GM19240 (cell line): ENCODE results near the gene NR4A2.

Experiments
- DNase-seq: peaks from one replicate; pipeline ENCODE4 v3.0.0; 2011; ENCODE audit warnings: low spot score; ENCODE audit not compliant: insufficient read length

NR4A2 gene

GRCh38 chr2:156340377-156340776, 7.9 kb upstream of the NR4A2 start:
- DNase-seq = no peak

- no peak for DNase-seq
Observed at GRCh38 chr2:156339865-156340264, 7.3 kb upstream of the NR4A2 start.

GRCh38 chr2:156339110-156339847, 6.8 kb upstream of the NR4A2 start:
- no peak for DNase-seq

GRCh38 chr2:156338578-156338977, 6.1 kb upstream of the NR4A2 start:
- DNase-seq = no peak

GRCh38 chr2:156334496-156335478, 2.3 kb upstream of the NR4A2 start:
- DNase-seq = no peak

- DNase-seq = no peak
Observed at GRCh38 chr2:156333951-156334495, 1.5 kb upstream of the NR4A2 start.

- DNase-seq = no peak
Observed at GRCh38 chr2:156333274-156333950, 891 bp upstream of the NR4A2 start.

GRCh38 chr2:156332284-156332533, 312 bp downstream of the NR4A2 start:
- no peak for DNase-seq

GRCh38 chr2:156331572-156332283, 793 bp downstream of the NR4A2 start:
- no peak for DNase-seq

- no peak for DNase-seq
Observed at GRCh38 chr2:156329927-156330726, 2.4 kb downstream of the NR4A2 start.

GRCh38 chr2:156329031-156329926, 3.2 kb downstream of the NR4A2 start:
- no peak for DNase-seq

- no peak for DNase-seq
Observed at GRCh38 chr2:156327835-156328695, 4.5 kb downstream of the NR4A2 start.

GRCh38 chr2:156326526-156327095, 5.9 kb downstream of the NR4A2 start:
- DNase-seq = no peak

GRCh38 chr2:156325688-156326525, 6.6 kb downstream of the NR4A2 start:
- no peak for DNase-seq

- no peak for DNase-seq
Observed at GRCh38 chr2:156323754-156324153, 8.8 kb downstream of the NR4A2 start.

- DNase-seq = no peak
Observed at GRCh38 chr2:156322686-156323231, 9.8 kb downstream of the NR4A2 start.
